ENCODE data around the gene GDPD3. TPM values are rescaled to one million over a fixed set of nuclear protein-coding genes. Genes with fewer than 3 reads are reported as not detected.

Gene GDPD3
- total and polyA plus RNA-seq, 9 of the 15 experiments (the other 6 are each of a cell fraction or from before 2014, with no cell fraction given), result 0.47 to 3.9 (median 1.1) TPM

DNA sequence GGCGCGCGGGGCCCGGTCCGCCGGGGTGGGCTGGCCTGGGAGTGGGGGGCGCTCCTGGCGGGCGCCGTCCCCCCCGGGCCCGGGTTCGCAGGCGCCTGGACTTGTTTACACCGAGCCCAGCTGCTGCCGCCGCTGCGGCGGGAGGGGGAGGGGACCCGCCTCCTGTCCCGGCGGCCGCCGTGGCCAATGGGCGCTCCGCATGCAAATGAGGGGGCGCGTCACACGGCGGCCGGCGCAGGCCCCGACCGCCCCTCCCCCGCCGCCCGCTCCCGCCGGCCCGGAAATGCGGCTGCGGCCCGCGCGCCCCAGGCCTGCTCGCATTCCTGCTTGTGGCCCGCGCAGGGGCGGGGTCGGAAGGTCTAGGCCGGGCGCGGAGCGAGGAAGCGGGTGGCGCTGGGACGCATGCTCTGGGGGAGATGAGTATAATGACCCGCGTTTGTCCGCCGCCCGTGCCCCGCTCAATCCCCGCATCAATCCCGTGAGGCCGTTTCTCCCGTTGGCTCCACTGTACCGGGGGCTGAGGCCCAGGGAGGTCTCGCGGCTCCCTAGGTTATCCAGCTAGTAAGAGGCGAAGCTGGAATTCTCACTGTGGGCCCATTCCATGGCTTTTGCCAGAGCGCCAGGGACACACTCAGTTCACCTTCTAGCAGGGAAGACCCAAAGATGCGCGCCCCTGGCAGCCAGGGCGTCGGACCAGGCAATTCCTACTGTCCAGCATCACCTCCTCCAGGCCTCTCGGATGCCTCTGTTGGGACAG lies 17.1 kb downstream of the GDPD3 start, which contains the start of gene YPEL3 (continued):
- no peak for TF ChIP-seq SRF (CRISPR knock-in tag; IDR thresholded peaks at IDR 0.05)
- TF ChIP-seq ZNF311 (CRISPR knock-in tag; IDR thresholded peaks at IDR 0.05), result no peak
- TF ChIP-seq, protein P1, sequence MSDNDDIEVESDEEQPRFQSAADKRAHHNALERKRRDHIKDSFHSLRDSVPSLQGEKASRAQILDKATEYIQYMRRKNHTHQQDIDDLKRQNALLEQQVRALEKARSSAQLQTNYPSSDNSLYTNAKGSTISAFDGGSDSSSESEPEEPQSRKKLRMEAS (CRISPR knock-in tag; IDR thresholded peaks at IDR 0.05), result peak; percentile 86
- TF ChIP-seq CXXC5 (CRISPR knock-in tag; IDR thresholded peaks at IDR 0.05), result peak; percentile 79
- peak; percentile 47; the same call in 1 of the 2 replicates for TF ChIP-seq CREM (IDR thresholded peaks at IDR 0.05; ENCODE audit: low read depth)
- no peak for TF ChIP-seq EZH2 (IDR thresholded peaks at IDR 0.05; ENCODE audit: borderline replicate concordance, low read depth, low read length)
- peak; percentile 82; the same call in 1 of the 2 replicates for TF ChIP-seq ERF (CRISPR knock-in tag; IDR thresholded peaks at IDR 0.05)
- TF ChIP-seq, protein P2, sequence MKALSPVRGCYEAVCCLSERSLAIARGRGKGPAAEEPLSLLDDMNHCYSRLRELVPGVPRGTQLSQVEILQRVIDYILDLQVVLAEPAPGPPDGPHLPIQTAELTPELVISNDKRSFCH (CRISPR knock-in tag; IDR thresholded peaks at IDR 0.05), result no peak
- TF ChIP-seq, protein P2 (tag; IDR thresholded peaks at IDR 0.05), result no peak
- no peak for TF ChIP-seq ZNF695 (CRISPR knock-in tag; IDR thresholded peaks at IDR 0.05)

Measured in K562 (cell line).